Keratinocyte (primary cell): ENCODE measurements around the gene TRAF7.

ENCODE experiments used
- EZH2 ChIP-seq: IDR thresholded peaks from one replicate; pipeline ENCODE4 v1.6.1; 2012; ENCODE audit warnings: inconsistent platforms, mild to moderate bottlenecking, low read length, moderate library complexity
- TF ChIP-seq, protein P1 (sequence below), 3 experiments: IDR thresholded peaks in 1 of 3; conservative IDR thresholded peaks in 1 of 3; optimal IDR thresholded peaks in 1 of 3; 2 replicates in 2 of 3; 3 replicates in 1 of 3; pipeline versions ENCODE3 to v1.5.1; 2011; ENCODE audit warnings: low read length in 3 of 3, mild to moderate bottlenecking in 3 of 3, moderate library complexity in 2 of 3, control low read depth in 1 of 3, inconsistent platforms in 1 of 3; ENCODE audit not compliant: insufficient read depth in 2 of 3; ENCODE audit errors: extremely low read depth in 1 of 3

DNA sequence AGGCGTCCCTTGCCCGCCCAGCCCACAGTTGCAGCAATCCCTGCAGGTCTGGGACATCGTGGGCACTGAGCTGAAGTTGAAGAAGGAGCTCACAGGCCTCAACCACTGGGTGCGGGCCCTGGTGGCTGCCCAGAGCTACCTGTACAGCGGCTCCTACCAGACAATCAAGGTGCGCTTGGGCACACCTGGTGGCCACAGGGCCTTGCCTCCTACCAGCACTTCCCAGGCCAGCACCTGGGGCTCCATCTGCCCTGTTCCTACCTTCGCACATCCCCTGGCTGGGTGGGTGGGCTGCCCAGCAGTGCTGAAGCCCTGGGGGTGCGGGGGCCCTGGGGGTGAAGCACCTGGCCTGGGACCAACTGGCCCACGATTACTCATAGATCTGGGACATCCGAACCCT is 19.9 kb downstream of the TRAF7 start:
- TF ChIP-seq, protein P1, sequence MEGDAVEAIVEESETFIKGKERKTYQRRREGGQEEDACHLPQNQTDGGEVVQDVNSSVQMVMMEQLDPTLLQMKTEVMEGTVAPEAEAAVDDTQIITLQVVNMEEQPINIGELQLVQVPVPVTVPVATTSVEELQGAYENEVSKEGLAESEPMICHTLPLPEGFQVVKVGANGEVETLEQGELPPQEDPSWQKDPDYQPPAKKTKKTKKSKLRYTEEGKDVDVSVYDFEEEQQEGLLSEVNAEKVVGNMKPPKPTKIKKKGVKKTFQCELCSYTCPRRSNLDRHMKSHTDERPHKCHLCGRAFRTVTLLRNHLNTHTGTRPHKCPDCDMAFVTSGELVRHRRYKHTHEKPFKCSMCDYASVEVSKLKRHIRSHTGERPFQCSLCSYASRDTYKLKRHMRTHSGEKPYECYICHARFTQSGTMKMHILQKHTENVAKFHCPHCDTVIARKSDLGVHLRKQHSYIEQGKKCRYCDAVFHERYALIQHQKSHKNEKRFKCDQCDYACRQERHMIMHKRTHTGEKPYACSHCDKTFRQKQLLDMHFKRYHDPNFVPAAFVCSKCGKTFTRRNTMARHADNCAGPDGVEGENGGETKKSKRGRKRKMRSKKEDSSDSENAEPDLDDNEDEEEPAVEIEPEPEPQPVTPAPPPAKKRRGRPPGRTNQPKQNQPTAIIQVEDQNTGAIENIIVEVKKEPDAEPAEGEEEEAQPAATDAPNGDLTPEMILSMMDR (optimal IDR thresholded peaks at IDR 0.05 in 1 of 3, IDR thresholded peaks at IDR 0.05 in 1 of 3, conservative IDR thresholded peaks at IDR 0.05 in 1 of 3; ENCODE audit: extremely low read depth in 1 of 3, insufficient read depth in 2 of 3, low read length in 3 of 3): no peak
- TF ChIP-seq EZH2: no peak
